ENCODE data around the gene TMEM219. TPM values are rescaled to one million over a fixed set of nuclear protein-coding genes. Genes with fewer than 3 reads are reported as not detected.

TMEM219 gene
- total and polyA plus RNA-seq, 4 donors = 88.0 to 244 (median 152) TPM

GRCh38 chr16:29989111-29989858 is 27.4 kb downstream of the TMEM219 start:
- H3K9me3 ChIP-seq (ENCODE audit: control insufficient read depth, low read length) = no peaks in the 10 kb centered on the region
- no peaks in the 10 kb centered on the region for H3K27me3 ChIP-seq (ENCODE audit: control insufficient read depth in 1 of 2, insufficient read depth in 2 of 2, low read length in 1 of 2)
- DNase-seq (peak; percentile 39 to 44), ATAC-seq (ENCODE audit: low FRiP score) (no peak)
- 82 to 85% methylated on average over 23 of the region's 23 CpGs for WGBS, 2 donors
- H3K4me1 ChIP-seq (ENCODE audit: control insufficient read depth in 1 of 2, insufficient read depth in 2 of 2, low read length in 2 of 2) = no peaks in the 10 kb centered on the region
- H3K27ac ChIP-seq (ENCODE audit: low read depth in 1 of 2, low read length in 2 of 2) = no peak overlapping the region
- H3K4me3 ChIP-seq (ENCODE audit: low read length in 2 of 2) = no peak overlapping the region
- H3K36me3 ChIP-seq (ENCODE audit: control insufficient read depth in 1 of 2, insufficient read depth in 2 of 2, low read length in 1 of 2) = peaks cover 0 to 5% of the 10 kb centered on the region in 2 donors
- intact Hi-C loops (cut with DNase I) = no loop called here

- no peak for ATAC-seq (ENCODE audit: low FRiP score)
- Histone ChIP-seq H3K27ac (ENCODE audit: low read depth in 1 of 2, low read length in 2 of 2) (no peak overlapping the region), H3K27me3 (ENCODE audit: control insufficient read depth in 1 of 2, insufficient read depth in 2 of 2, low read length in 1 of 2) (no peaks in the 10 kb centered on the region), H3K9me3 (ENCODE audit: control insufficient read depth, low read length) (no peaks in the 10 kb centered on the region), H3K4me3 (ENCODE audit: low read length in 2 of 2) (no peak overlapping the region), H3K4me1 (ENCODE audit: control insufficient read depth in 1 of 2, insufficient read depth in 2 of 2, low read length in 2 of 2) (no peaks in the 10 kb centered on the region), H3K36me3 (ENCODE audit: control insufficient read depth in 1 of 2, insufficient read depth in 2 of 2, low read length in 1 of 2) (peaks cover 0 to 5% of the 10 kb centered on the region in 2 donors)
- DNase-seq = peak in 1 of 2 donors; percentile 10
- intact Hi-C loops (cut with DNase I) = loop anchor here in 1 of 2 donors (10.0 kb wide), 1 partner anchor 175 kb away; the partner anchor contains the start of genes PAGR1 and PRRT2
- WGBS, 2 donors = 90 to 92% methylated on average over 2 of the region's 2 CpGs
Measured at GRCh38 chr16:29990034-29990433, 28.2 kb downstream of the TMEM219 start.

GRCh38 chr16:29990883-29991570 is 29.1 kb downstream of the TMEM219 start:
- Histone ChIP-seq H3K9me3 (ENCODE audit: control insufficient read depth, low read length) (no peaks in the 10 kb centered on the region), H3K36me3 (ENCODE audit: control insufficient read depth in 1 of 2, insufficient read depth in 2 of 2, low read length in 1 of 2) (peaks cover 0 to 4% of the 10 kb centered on the region in 2 donors), H3K4me1 (ENCODE audit: control insufficient read depth in 1 of 2, insufficient read depth in 2 of 2, low read length in 2 of 2) (no peaks in the 10 kb centered on the region), H3K27me3 (ENCODE audit: control insufficient read depth in 1 of 2, insufficient read depth in 2 of 2, low read length in 1 of 2) (no peaks in the 10 kb centered on the region), H3K4me3 (ENCODE audit: low read length in 2 of 2) (no peak overlapping the region), H3K27ac (ENCODE audit: low read depth in 1 of 2, low read length in 2 of 2) (no peak overlapping the region)
- DNase-seq (peak; percentile 42 to 61), ATAC-seq (ENCODE audit: low FRiP score) (no peak)
- 90% methylated on average over 31 to 35 of the region's 35 CpGs for WGBS, 2 donors
- intact Hi-C loops (cut with DNase I) = loop anchor here in 1 of 2 donors (10.0 kb wide), 1 partner anchor 176 kb away; the partner anchor contains the start of genes PAGR1 and PRRT2

- DNase-seq (peak; percentile 43 to 62), ATAC-seq (ENCODE audit: low FRiP score) (no peak)
- Histone ChIP-seq H3K4me3 (ENCODE audit: low read length in 2 of 2) (no peak overlapping the region), H3K36me3 (ENCODE audit: control insufficient read depth in 1 of 2, insufficient read depth in 2 of 2, low read length in 1 of 2) (no peaks in the 10 kb centered on the region), H3K27me3 (ENCODE audit: control insufficient read depth in 1 of 2, insufficient read depth in 2 of 2, low read length in 1 of 2) (no peaks in the 10 kb centered on the region), H3K27ac (ENCODE audit: low read depth in 1 of 2, low read length in 2 of 2) (no peak overlapping the region), H3K4me1 (ENCODE audit: control insufficient read depth in 1 of 2, insufficient read depth in 2 of 2, low read length in 2 of 2) (no peaks in the 10 kb centered on the region), H3K9me3 (ENCODE audit: control insufficient read depth, low read length) (no peaks in the 10 kb centered on the region)
- WGBS, 2 donors = 59 to 70% methylated on average over 5 of the region's 5 CpGs
- intact Hi-C loops (cut with DNase I) = loop anchor here in 1 of 2 donors (10.0 kb wide), 1 partner anchor 177 kb away; the partner anchor contains the start of genes PAGR1 and PRRT2
Measured at GRCh38 chr16:29991571-29991904, 29.7 kb downstream of the TMEM219 start.

- H3K4me3 ChIP-seq (ENCODE audit: low read length in 2 of 2) = no peak overlapping the region
- 45 to 55% methylated on average over 7 of the region's 7 CpGs for WGBS, 2 donors
- H3K36me3 ChIP-seq (ENCODE audit: control insufficient read depth in 1 of 2, insufficient read depth in 2 of 2, low read length in 1 of 2) = no peaks in the 10 kb centered on the region
- H3K27me3 ChIP-seq (ENCODE audit: control insufficient read depth in 1 of 2, insufficient read depth in 2 of 2, low read length in 1 of 2) = no peaks in the 10 kb centered on the region
- no peak overlapping the region for H3K27ac ChIP-seq (ENCODE audit: low read depth in 1 of 2, low read length in 2 of 2)
- H3K9me3 ChIP-seq (ENCODE audit: control insufficient read depth, low read length) = no peaks in the 10 kb centered on the region
- intact Hi-C loops (cut with DNase I) = loop anchor here in 1 of 2 donors (10.0 kb wide), 1 partner anchor 178 kb away; the partner anchor contains the start of genes PAGR1 and PRRT2
- H3K4me1 ChIP-seq (ENCODE audit: control insufficient read depth in 1 of 2, insufficient read depth in 2 of 2, low read length in 2 of 2) = no peaks in the 10 kb centered on the region
- ATAC-seq (ENCODE audit: low FRiP score) = no peak
- DNase-seq = peak; percentile 29 to 57
Measured at GRCh38 chr16:29992344-29992967, 30.6 kb downstream of the TMEM219 start.

- no peak overlapping the region for H3K4me3 ChIP-seq (ENCODE audit: low read length in 2 of 2)
- DNase-seq (peak; percentile 23 to 68), ATAC-seq (ENCODE audit: low FRiP score) (no peak)
- intact Hi-C loops (cut with DNase I) = loop anchor here in 1 of 2 donors (10.0 kb wide), 1 partner anchor 179 kb away; the partner anchor contains the start of genes PAGR1 and PRRT2
- H3K27me3 ChIP-seq (ENCODE audit: control insufficient read depth in 1 of 2, insufficient read depth in 2 of 2, low read length in 1 of 2) = no peaks in the 10 kb centered on the region
- H3K4me1 ChIP-seq (ENCODE audit: control insufficient read depth in 1 of 2, insufficient read depth in 2 of 2, low read length in 2 of 2) = no peaks in the 10 kb centered on the region
- WGBS, 2 donors = 84 to 87% methylated on average over 22 to 25 of the region's 25 CpGs
- no peak overlapping the region for H3K27ac ChIP-seq (ENCODE audit: low read depth in 1 of 2, low read length in 2 of 2)
- no peaks in the 10 kb centered on the region for H3K9me3 ChIP-seq (ENCODE audit: control insufficient read depth, low read length)
- no peaks in the 10 kb centered on the region for H3K36me3 ChIP-seq (ENCODE audit: control insufficient read depth in 1 of 2, insufficient read depth in 2 of 2, low read length in 1 of 2)
Measured at GRCh38 chr16:29993191-29993902, 31.5 kb downstream of the TMEM219 start.

- Histone ChIP-seq H3K4me3 (ENCODE audit: low read length in 2 of 2) (no peak overlapping the region), H3K27me3 (ENCODE audit: control insufficient read depth in 1 of 2, insufficient read depth in 2 of 2, low read length in 1 of 2) (no peaks in the 10 kb centered on the region), H3K36me3 (ENCODE audit: control insufficient read depth in 1 of 2, insufficient read depth in 2 of 2, low read length in 1 of 2) (no peaks in the 10 kb centered on the region), H3K27ac (ENCODE audit: low read depth in 1 of 2, low read length in 2 of 2) (no peak overlapping the region), H3K9me3 (ENCODE audit: control insufficient read depth, low read length) (no peaks in the 10 kb centered on the region), H3K4me1 (ENCODE audit: control insufficient read depth in 1 of 2, insufficient read depth in 2 of 2, low read length in 2 of 2) (no peaks in the 10 kb centered on the region)
- intact Hi-C loops (cut with DNase I) = loop anchor here in 1 of 2 donors (2.0 to 10.0 kb wide), 2 partner anchors 67 to 179 kb away; partner anchors contain the start of genes KCTD13, PAGR1 and PRRT2
- WGBS, 2 donors = 79 to 82% methylated on average over 9 of the region's 9 CpGs
- DNase-seq (no peak), ATAC-seq (ENCODE audit: low FRiP score) (no peak)
Measured at GRCh38 chr16:29993903-29994599, 32.2 kb downstream of the TMEM219 start.
